GM21423 (cell line): Measurements from ENCODE around the gene GPR39.

ENCODE experiments used
- ATAC-seq: cut with Tn5 transposase; IDR thresholded peaks from one replicate; pipeline ENCODE4 v1.9.1; 2021; ENCODE audit warnings: mild to moderate bottlenecking, moderate library complexity; ENCODE audit not compliant: unreplicated experiment

The GPR39 gene

DNA sequence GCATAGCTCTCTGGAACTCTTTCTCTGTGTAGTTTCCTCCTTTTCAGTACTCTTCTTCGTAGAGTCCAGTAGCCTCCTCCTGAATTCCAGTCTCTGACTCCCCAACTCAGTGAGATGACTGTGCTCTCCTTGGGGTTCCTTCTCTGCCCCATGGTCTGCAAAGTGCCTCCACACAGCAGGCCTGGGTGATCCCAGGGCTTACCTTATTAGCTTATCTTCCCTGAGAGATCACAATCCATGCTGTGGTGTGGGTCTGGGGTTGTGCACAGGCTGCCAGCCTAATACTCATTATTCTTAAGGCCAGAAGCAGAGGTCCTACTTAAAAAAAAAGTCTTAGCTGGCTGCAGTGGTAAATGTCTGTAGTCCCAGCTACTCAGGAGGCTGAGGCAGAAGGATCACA, 4.6 kb upstream of the GPR39 start:
- no peak for ATAC-seq

DNA sequence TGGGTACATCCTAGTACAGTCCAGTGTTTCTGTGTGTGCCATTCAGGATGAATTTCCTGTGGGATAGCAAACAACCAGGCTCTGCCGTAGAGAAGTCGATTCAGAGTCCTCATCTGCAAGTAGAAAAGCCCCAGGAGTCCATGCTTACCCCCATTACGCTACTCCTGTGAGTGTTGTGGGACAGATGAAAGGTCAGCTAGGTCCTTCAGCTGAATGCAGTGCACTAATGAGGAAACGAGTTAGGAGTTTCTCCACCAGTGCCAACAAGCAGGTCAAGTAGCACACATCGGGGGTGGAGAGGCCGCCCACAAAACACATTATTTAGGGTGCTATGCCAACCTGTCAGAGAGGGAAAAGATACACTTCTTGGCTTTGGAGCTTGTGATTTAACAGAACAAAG, 2.5 kb upstream of the GPR39 start:
- no peak for ATAC-seq

DNA sequence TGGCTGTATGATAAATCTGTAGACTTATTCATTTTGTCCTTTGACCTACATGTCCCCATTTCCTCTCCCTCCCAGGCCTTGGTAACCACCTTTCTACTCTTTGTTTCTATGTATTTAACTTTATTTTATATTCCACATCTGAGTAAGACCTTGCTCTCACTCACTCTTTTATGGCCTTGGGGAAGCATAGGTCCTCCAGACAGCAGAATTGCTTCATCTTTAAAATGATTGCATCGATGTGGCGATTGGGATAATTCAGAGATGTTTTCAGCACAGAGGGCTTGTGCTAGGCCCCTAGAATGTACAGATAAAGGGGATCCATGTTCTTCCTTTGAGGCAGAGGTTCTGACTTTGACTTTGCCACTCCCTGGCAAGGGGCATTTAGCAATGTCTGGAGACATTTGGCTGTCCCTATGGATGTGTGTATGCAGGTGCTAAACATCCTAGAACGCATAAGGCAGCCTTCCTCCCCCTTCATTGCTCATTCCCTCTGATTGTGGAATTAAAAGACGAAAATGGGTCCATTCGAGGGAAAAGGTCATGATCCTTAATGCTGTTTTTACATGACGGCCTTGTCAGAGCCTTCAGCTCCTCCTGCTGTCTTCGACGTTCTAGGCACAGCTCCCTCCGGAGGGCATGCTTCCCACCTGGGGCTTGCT, 1.2 kb upstream of the GPR39 start:
- ATAC-seq, result no peak

DNA sequence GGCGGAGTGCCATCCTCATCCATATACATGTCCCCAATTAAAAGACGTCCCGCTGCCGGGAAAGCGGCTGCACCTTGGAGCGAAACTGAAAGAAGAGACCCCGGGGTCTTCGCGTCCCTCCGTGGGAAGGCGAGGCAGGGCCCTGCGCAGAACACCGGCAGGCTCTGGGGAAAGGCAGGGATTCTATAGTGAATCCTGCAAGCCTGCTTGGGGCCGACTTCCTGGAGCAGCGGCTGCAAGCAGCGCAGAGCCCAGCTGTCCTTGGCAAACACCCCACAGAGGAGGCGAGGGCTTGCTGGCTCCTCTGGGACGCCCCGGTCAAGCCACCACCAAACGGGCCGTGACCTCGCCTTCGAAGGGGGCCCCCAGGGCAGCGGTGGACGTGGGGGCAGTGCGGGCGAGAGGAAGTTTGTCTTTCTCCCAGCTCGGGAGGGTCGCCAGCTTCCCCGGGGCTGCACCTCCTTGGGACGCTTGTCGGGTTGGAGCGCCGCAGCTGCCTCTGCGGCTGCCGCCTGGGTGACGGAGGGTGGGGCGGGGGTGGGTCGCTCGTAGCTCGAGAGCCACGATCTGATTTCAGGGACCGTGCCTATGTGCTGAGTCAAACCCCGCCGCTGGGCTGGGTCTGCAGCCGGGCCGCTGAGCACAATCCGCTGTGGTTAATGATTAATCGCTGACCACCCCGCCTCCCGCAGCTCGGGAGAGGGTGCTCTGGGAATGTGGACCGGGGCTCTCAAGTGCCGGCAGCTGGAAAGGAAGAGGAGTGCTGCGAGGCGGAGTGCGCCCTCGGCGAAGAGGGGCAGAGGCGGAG, 486 bp upstream of the GPR39 start:
- no peak for ATAC-seq

DNA sequence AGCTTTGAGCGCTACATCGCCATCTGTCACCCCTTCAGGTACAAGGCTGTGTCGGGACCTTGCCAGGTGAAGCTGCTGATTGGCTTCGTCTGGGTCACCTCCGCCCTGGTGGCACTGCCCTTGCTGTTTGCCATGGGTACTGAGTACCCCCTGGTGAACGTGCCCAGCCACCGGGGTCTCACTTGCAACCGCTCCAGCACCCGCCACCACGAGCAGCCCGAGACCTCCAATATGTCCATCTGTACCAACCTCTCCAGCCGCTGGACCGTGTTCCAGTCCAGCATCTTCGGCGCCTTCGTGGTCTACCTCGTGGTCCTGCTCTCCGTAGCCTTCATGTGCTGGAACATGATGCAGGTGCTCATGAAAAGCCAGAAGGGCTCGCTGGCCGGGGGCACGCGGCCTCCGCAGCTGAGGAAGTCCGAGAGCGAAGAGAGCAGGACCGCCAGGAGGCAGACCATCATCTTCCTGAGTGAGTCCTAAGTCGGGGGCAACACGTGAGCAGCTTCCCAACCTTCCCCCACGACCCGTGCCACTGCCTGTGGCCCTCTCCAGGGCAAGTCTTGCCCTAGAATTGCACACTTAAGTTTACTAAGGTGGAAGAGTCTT, 928 bp downstream of the GPR39 start:
- ATAC-seq, result no peak

DNA sequence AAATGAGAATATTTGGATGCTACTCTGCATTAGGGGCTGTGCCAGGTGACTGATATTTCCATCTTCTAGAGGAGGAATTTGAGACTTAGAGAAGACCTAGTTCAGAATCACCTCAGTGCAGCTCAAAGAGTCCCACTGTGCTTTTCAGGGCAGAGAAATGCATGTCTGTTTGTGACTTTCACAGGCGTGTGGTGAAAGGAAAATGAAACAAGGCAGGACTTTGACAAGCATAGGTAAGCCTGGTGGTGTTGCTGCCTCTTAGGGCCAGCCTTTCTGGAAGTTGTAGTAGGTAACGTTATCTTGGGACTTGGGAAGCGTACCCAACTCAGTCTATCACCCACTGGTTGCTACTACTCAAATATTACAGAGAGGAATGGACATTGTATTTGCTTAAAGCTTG, 2.6 kb downstream of the GPR39 start:
- no peak for ATAC-seq

DNA sequence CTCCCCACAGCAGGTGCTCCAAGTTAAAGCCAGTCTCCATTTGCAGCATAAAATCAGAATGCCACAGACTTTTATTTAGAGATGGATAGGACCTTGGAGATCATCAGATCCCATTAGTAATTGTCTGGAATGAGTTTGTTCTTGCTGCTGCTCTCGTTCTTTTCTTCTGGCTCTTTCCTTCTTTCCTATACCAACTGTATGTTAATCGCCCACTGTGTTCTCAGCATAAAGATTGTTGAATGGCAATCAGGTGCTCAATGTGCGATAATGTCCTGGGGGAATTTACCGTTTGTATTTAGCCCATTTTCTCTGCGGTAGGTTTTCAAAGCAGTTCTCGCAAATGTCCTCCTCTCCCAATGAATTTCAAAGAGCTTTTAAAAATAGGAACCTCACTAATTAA, 3.3 kb downstream of the GPR39 start:
- no peak for ATAC-seq

DNA sequence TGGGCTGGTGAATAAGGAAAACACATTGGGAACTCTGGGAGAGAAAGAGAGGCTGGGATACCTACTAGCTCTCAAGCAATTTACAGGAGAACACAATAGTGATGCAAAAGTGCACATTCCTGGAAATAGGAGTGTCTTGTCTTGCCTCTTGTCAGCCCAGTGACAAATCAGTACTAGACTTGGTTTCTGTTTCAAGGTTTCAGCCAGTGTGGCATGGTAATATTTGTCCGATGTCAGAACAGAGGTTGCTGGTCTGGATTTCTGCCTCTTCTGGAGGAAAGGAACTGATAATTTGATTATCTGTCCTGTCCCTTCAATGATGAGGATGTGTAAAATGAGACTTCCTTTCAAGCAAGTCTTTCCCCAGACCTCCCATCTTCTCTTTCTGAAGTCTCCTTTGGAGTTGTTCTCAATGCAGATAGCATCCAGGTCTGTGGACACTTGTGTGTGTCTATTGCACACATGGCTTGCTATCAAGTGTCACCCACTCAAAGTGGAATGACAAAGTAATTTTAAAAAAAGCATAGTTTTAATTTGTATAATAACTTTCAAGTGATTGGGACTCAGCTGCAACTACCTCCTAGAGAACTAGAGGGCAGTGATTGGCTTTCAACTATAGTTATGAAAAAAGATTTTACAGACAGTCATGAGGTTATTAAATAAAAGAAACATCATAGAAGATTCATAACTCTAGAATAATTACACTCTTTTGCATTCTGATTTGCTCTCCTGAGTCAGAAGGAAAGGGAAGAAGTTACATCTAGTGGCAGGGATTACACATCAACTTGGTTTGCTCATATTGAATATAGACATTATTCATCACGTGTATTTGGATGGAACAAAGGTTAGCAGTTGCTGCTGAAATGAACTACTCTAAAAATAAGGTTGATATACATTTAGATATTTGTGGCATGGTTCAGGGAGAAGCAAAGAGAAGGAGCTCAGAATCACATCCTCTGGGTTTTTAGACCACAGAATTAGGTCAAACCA, 4.5 kb downstream of the GPR39 start:
- no peak for ATAC-seq

DNA sequence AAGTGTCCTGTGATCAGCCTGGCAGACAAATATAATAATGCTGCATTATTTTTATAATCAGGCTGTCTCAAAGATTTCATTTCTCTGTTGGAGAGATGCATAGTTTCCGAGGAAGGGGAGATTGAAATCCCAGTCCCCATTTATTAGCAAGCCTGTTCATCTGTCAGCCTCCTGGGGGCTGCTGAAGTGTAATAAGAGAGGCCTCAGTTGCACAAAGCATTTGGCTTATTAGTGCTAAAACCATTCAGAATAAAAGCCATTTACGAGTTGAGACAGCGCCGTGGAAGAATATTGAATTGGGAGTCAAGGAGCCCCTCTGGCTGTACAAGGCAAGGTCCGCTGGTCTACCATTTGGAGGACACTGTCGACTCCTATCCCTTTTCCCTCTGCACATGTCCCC, 6.1 kb downstream of the GPR39 start:
- no peak for ATAC-seq

DNA sequence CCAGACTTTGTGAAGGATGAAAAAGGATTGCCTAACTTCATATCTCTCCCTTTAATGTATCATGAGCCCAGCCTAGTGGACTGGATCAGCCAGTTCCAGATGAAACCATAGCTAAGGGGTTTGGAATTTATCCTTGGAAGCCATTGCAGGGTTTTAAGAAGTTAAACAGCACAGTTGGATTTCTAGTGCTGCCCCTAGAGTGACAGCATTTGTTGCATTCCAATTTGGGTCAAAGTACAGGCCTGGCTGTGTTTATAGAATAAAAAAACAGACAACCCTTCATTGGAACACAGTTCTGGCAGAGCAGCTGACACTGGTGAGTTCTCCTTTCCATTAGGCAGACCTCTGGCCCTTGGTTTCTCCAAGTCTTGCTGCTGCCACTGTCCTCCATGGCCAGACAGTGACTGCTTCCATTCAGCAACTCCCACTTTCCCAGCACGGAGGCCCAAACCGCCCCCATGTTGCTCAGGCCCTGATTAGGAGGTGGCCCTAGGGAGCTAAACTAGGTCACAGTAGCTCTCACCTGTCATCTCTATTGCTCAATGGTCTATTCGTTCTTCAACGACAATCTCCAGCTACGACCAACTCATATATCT, 8.0 kb downstream of the GPR39 start:
- ATAC-seq, result no peak

DNA sequence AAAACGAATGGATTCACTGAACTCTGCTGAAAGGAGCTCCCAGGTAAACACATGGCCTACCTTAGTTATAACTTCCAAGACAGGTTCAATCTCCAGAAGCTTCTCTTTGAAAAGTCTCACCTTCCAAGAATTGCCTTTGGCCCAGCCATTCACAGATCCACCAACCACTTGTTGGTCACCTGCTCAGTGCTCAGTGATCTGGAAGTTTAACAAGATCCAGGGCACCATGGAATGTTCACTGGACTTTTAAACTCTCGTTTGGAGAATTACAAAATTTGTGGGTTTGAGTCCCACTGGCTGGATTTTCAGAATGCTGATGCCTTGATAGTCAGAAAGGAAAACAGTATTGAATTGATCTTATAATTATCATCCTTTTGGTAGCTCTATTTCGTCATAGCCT, 9.4 kb downstream of the GPR39 start:
- no peak for ATAC-seq

DNA sequence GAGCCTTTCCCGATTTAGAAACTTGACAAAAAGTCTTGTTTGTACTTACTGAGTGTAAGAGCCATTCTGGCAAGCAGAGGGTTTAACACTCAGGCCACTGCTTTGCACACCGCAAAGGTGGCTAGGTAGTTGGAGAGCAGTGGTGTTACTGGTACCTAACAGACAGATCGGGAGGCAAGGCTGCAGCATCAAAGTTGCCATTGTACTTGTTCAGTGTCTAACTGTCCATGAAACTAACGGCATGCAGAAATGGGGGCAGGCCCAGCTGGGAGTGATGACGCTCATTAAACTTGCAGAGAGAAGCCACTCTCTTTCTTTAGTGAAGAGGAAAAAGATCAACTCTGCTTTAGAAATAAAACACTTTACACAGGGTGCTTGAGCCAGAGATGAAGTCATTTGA, 10.1 kb downstream of the GPR39 start:
- no peak for ATAC-seq

DNA sequence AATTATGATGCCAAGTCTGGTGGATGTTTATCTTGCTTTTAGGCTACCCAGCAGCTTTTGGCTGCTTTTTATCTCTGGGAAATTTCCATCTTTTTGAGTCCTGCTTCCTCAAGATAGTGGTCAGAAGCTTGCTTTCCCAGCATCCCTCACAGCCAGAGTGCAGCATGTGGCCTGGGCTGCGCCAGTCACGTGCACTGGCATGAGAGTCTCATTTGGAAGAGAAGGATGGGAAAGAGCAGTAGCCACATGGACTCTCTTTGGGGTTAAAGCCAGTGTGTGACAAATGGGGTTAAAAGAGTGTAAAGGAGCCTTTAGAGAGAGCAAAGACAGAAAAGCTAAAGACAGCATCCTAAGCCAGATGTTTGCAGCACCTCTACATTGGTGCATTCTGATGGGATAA, 12.7 kb downstream of the GPR39 start:
- no peak for ATAC-seq

DNA sequence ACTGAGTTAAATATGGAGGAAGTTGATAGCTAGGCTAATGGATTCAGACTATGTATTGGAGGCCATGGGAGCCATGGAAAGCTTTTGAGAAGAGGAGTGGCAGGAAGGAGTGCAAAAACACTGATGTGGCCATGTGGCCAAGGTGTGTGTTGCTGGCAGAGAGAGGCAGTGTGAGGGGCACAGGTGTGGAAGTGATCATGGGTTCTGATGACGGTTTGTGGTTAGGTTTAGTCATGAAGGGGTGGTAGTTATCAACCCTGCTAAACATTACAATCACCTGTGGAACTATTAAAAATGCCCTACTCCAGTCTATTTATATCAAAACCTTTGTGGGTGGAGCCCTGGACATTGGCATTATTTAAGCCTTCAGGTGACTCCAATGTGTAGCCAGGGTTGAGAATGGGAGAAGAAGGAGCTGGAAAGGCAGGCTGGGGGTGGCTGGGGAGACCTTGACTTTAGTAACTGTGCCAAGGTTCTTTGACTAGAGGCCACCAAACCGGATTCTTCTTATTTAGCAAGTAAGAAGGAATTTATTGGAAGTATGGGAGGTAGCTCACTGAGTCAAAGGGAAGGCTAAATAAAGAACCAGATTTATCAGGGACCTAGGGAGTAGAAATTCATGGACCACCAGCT, 13.5 kb downstream of the GPR39 start:
- no peak for ATAC-seq

DNA sequence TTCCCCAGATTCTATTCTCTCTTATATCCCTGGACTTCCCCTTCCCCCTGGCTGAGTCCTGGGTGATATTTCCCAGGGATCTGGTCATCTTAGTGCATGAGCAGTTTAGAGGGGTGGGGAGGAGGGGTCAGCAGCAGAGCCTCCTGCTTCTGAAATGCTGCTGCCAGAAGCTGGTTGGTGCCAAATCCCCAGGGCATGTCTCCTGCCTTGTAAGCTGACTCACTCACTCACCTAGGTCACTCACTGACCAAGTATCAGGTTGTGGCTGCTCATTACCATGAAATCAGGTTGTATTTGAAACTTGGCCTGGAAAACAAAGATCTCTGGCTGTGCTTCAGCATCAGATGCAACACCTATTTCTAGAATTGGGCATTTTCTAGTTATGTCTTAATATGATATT, 14.3 kb downstream of the GPR39 start:
- no peak for ATAC-seq

DNA sequence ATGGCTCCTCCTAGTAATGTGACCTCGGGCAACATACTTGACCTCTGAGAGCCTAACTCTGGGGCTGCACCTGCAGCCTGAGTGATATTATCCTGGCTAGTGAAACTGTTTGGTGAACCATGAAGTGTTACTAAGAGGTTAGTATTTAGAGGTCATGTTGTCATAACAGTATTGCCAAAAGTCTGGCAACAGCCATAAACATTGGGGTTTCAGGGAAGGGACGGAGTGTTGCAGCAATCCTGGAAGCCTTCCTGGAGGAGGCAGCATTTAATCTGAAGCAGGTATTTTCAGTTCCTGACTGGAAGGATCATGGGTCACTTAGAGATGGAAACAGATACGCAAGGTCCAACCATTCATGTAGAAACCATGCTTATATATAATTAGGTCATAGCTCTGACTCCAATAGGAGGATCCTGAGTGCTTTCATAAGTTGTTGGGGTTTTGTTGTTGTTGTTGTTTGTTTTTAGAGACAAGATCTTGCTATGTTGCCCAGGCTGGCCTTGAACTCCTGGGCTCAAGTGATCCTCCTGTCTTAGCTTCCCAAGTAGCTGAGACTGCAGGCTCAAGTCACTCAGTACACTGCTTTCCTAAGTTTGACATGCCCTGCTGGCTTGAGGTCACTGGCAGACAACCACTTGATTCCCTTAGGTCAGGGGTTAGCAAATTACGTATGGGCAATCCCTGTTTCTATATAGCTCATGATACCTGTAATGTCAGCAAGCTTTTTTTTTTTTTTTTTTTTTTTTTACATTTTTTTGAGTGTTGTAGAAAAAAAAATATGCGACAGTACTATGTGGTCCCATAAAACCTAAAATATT, 21.5 kb downstream of the GPR39 start:
- ATAC-seq, result no peak

DNA sequence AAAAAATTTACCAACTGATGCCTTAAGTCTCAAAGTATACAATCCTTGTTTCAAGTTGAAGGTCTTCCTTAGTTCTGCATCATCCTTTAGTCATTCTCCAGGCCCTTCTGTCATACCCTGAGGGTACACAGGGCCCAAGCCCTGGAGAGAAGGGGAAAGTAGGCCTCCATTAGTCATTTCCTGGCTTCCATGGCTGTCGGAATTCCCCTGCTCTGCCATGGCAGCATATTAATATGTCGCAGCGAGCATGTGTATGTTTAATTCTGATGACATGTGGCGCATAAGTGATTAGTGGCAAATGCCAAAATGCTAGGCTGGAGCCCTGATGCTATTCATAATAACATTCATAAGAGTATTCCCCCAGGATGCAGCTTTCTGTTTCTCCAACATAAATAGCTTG, 22.1 kb downstream of the GPR39 start:
- ATAC-seq, result no peak

DNA sequence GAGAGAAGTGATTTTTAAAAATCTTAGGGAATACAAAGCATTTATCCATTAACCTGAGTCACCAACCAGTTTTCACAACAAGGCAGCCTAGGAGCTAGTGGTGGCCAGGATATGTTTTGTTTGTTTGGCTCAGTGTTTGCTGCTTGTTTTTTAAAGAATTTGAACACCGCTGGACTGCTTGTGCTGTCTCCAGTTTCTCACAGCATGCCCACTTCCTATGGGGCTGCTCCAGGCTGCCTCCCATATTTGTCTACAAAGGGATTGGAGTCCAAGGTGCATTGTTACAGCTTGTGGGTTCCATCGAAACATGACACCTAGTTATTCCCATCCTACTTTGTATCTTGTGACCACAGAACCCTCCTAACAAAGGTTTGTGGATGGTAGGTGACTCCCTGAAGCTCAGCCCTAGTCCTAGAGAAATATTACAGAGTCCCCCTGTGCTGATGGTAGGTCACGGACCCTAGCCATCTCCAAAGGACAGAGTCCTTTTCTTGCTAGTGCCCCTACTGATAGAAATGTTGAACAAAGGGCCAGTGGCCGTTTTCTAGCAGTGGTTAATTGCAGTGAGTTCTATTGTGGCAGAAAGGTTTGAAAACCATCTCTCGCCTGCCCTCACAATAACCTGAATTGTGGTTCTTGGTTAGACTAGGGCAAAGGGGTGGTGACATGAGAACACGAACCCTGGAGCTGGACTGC, 23.2 kb downstream of the GPR39 start:
- no peak for ATAC-seq

DNA sequence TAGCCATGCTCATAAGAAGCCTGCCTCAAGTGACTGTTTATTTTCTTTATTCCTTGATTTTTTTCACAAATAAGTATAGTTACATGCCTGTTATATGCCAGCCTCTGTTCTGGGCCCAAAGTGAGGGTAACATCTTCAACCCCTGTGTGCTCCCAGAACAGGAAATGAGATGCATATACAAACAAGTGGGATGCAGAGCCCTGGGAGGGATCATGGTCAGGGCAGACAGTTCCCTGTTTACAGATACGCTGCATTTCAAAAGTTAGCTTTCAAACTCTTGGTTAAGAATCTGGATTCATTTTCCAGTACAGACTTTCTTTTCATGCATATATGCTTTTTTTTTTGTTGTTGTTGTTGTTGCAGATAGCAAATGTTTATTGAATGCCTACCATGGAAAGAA, 24.4 kb downstream of the GPR39 start:
- ATAC-seq, result no peak
